ENCODE results near the gene RPL7L1. TPM values are rescaled to one million over a fixed set of nuclear protein-coding genes. Genes with fewer than 3 reads are reported as not detected.

Gene RPL7L1
- total RNA-seq, 2 experiments from 2014 or later: 71.4 to 74.2 TPM

DNA sequence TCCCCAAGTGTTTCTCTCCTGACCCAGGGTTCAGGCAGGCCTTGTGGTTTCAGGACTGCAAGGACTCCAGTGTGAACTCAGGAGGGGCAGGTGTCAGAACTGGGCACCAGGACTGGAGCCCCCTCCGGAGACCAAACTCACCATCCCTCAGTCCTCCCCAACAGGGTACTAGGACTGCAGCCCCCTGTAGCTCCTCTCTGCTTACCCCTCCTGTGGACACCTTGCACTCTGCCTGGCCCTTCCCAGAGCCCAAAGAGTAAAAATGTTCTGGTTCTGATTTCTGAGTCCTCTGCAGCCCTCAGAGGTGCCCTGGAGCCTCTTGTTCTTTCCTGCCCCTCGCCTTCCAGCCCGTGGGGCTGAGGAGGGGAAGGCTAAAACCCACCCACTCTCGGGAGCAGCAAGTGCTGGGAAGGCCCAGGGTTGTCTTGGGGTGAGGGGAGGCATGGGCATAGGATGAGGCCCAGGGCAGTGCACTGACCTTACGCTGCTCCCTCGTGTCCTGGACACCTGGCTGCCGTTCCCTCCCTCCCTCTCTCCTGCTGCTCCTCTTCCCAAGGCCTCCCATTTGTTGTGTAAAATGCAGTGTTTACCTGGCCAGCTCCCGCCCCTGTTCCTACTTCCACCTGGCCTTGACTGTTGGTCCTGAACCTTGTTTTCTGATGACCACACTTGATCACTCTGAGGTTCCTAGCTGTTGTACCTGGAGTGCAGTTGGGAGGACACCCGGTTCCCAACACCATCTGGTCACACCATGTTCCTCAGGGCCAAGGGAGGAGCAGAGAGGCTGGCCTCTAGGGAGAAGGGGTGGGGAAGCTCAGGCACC is 59.8 kb downstream of the RPL7L1 start:
- H3K27me3 Mint-ChIP-seq: no peaks in the 10 kb centered on the region
- peaks cover 4% of the 10 kb centered on the region for H3K4me1 Mint-ChIP-seq
- CTCF ChIA-PET: no interaction called here
- H3K9me3 Mint-ChIP-seq: no peaks in the 10 kb centered on the region
- H3K27ac Mint-ChIP-seq: no peak overlapping the region
- H3K36me3 Mint-ChIP-seq (ENCODE audit: low read depth): peaks cover 45% of the 10 kb centered on the region
- no peak overlapping the region for H3K4me3 Mint-ChIP-seq
- DNase-seq: no peak
- POLR2A ChIA-PET: interaction anchor here (3.2 kb wide), 1 partner anchor 10 kb away, joined by 17 read pairs; the partner anchor contains the start of gene CNPY3

Other genes with a start within 250 kb of the RPL7L1 start
- not detected for gene PRPH2, start 157.0 kb upstream of the RPL7L1 start, total RNA-seq
- 10 to 100 TPM; 33.7 to 34.9 TPM for gene TBCC, start 133.5 kb upstream of the RPL7L1 start, total RNA-seq
- gene BICRAL, start 97.6 kb upstream of the RPL7L1 start, total RNA-seq: 10 to 100 TPM; 27.9 to 28.1 TPM
- not detected for gene PTCRA, start 36.4 kb downstream of the RPL7L1 start, total RNA-seq
- 10 to 100 TPM; 51.1 to 53.2 TPM for gene CNPY3, start 49.9 kb downstream of the RPL7L1 start, total RNA-seq
- under 1 TPM; 0.38 to 0.60 TPM for gene GNMT, start 81.1 kb downstream of the RPL7L1 start, total RNA-seq
- 10 to 100 TPM; 27.4 to 29.1 TPM for gene PEX6, start 99.6 kb downstream of the RPL7L1 start, total RNA-seq
- gene PPP2R5D, start 105.0 kb downstream of the RPL7L1 start, total RNA-seq: 10 to 100 TPM; 56.8 to 59.3 TPM
- 10 to 100 TPM; 56.6 to 60.6 TPM for gene MEA1, start 134.3 kb downstream of the RPL7L1 start, total RNA-seq
- gene KLHDC3, start 134.6 kb downstream of the RPL7L1 start, total RNA-seq: 10 to 100 TPM; 64.6 to 68.7 TPM
- gene RRP36, start 142.0 kb downstream of the RPL7L1 start, total RNA-seq: 10 to 100 TPM; 59.2 to 60.4 TPM
- gene CUL7, start 174.2 kb downstream of the RPL7L1 start, total RNA-seq: 10 to 100 TPM; 12.7 to 13.0 TPM
- 10 to 100 TPM; 46.8 to 57.8 TPM for gene MRPL2, start 179.8 kb downstream of the RPL7L1 start, total RNA-seq
- 10 to 100 TPM; 19.3 to 20.3 TPM for gene KLC4, start 180.0 kb downstream of the RPL7L1 start, total RNA-seq
- under 1 TPM; 0.23 to 0.35 TPM for gene PTK7, start 196.7 kb downstream of the RPL7L1 start, total RNA-seq